GM08714 (cell line): Measurements from ENCODE around the gene DDX28.
"Not testable (repeated sequence)": the region's sequence is repeated elsewhere in the genome, so short reads cannot be mapped to it uniquely, and the experiment has no call there.

Experiments used
- H3K4me3 ChIP-seq: fragments of 200-500 bp; sonication (Bioruptor generic); 2 replicates; pipeline ENCODE4 v1.5.1; 2014; ENCODE audit warnings: mild to moderate bottlenecking, low read length, inconsistent platforms
- ZNF274 ChIP-seq: IDR thresholded peaks from 2 replicates; pipeline ENCODE4 v1.6.1; 2012; ENCODE audit warnings: mild to moderate bottlenecking, low read depth, low read length

The DDX28 gene

GRCh38 chr16:68015681-68016080, 7.4 kb downstream of the DDX28 start, which contains the start of gene DPEP2NB:
Gene DPEP2NB, minus strand, starts transcription at chr16:68015911. Its CDS starts 141 bp downstream, at chr16:68015770.
- no peak within 1 kb of the TSS for H3K4me3 ChIP-seq
- TF ChIP-seq ZNF274 = no peak

- no peak for TF ChIP-seq ZNF274
- H3K4me3 ChIP-seq = no peak overlapping the region
These were observed 9.6 kb downstream of the DDX28 start for GRCh38 chr16:68013440-68013839.

GRCh38 chr16:68009872-68010271, 13.2 kb downstream of the DDX28 start:
- H3K4me3 ChIP-seq = not testable (repeated sequence)

GRCh38 chr16:68009157-68009735, 13.8 kb downstream of the DDX28 start:
- H3K4me3 ChIP-seq = no peak overlapping the region
- no peak for TF ChIP-seq ZNF274

- no peak overlapping the region for H3K4me3 ChIP-seq
- TF ChIP-seq ZNF274 = no peak
These were observed 17.2 kb downstream of the DDX28 start for GRCh38 chr16:68005786-68006286.

- no peak overlapping the region for H3K4me3 ChIP-seq
- no peak for TF ChIP-seq ZNF274
These were observed 17.8 kb downstream of the DDX28 start for GRCh38 chr16:68005211-68005610.

GRCh38 chr16:68003031-68003430, 20.0 kb downstream of the DDX28 start:
- H3K4me3 ChIP-seq = no peak overlapping the region
- no peak for TF ChIP-seq ZNF274

- H3K4me3 ChIP-seq = no peak overlapping the region
- TF ChIP-seq ZNF274 = no peak
These were observed 22.6 kb downstream of the DDX28 start for GRCh38 chr16:68000450-68000849.

GRCh38 chr16:67999985-68000384, 23.0 kb downstream of the DDX28 start:
- no peak for TF ChIP-seq ZNF274
- H3K4me3 ChIP-seq = no peak overlapping the region

GRCh38 chr16:67998779-67999688, 24.0 kb downstream of the DDX28 start, which contains the start of gene DPEP2:
Gene DPEP2, minus strand, starts transcription at chr16:67999484. Its CDS starts 6,272 bp downstream, at chr16:67993212.
- H3K4me3 ChIP-seq = not testable (repeated sequence)

- H3K4me3 ChIP-seq = not testable (repeated sequence)
These were observed 24.7 kb downstream of the DDX28 start for GRCh38 chr16:67998231-67998778.

- H3K4me3 ChIP-seq = no peak overlapping the region
- no peak for TF ChIP-seq ZNF274
These were observed 26.4 kb downstream of the DDX28 start for GRCh38 chr16:67996666-67997065.

GRCh38 chr16:67995423-67995822, 27.6 kb downstream of the DDX28 start:
- H3K4me3 ChIP-seq = no peak overlapping the region
- no peak for TF ChIP-seq ZNF274

- not testable (repeated sequence) for H3K4me3 ChIP-seq
These were observed 29.0 kb downstream of the DDX28 start for GRCh38 chr16:67994040-67994408.
